Endothelial cell of umbilical vein (primary cell): Measurements from ENCODE around the gene LHFPL6.

Experiments used
- CTCF ChIP-seq, 2 donors: IDR thresholded peaks; 1 replicate in 1 of 2; 2 replicates in 1 of 2; pipeline ENCODE4 v1.5.1; 2011; ENCODE audit warnings: low read length in 2 of 2, mild to moderate bottlenecking in 2 of 2, moderate library complexity in 2 of 2, control low read depth in 1 of 2, inconsistent platforms in 1 of 2, low read depth in 1 of 2; ENCODE audit not compliant: insufficient read depth in 1 of 2; ENCODE audit errors: extremely low read depth in 1 of 2
- EZH2 ChIP-seq: IDR thresholded peaks from 2 replicates; pipeline ENCODE4 v1.6.1; 2012; ENCODE audit warnings: borderline replicate concordance, low read depth, mild to moderate bottlenecking, moderate library complexity, low read length, inconsistent platforms; ENCODE audit not compliant: severe bottlenecking

GRCh38 chr13:39618561-39618960, 15.6 kb upstream of the LHFPL6 start:
- TF ChIP-seq CTCF (IDR thresholded peaks at IDR 0.05; ENCODE audit: extremely low read depth in 1 of 2, insufficient read depth in 1 of 2, low read depth in 1 of 2, low read length in 2 of 2) (no peak), EZH2 (no peak)
